Sigmoid colon (tissue), 4 donors: Measurements from ENCODE around the gene GART.
"Not testable (repeated sequence)": the region's sequence is repeated elsewhere in the genome, so short reads cannot be mapped to it uniquely, and the experiment has no call there.

Source experiments
- CTCF ChIP-seq, 4 experiments: fragments of 450-650 bp in 3 of 4; fragments of 200-600 bp in 1 of 4; IDR thresholded peaks; one replicate each; pipeline ENCODE4 v1.5.1; 2016 to 2019; ENCODE audit warnings: antibody characterized with exemption in 4 of 4, mild to moderate bottlenecking in 3 of 4, moderate library complexity in 2 of 4
- EP300 ChIP-seq, 4 donors: sonication (generic); formaldehyde crosslinking; IDR thresholded peaks; one replicate each; pipeline ENCODE4 v1.6.1; 2017; ENCODE audit warnings: antibody characterized with exemption in 4 of 4
- POLR2A ChIP-seq, 2 donors: fragments of 450-650 bp; IDR thresholded peaks; one replicate each; pipeline ENCODE4 v1.6.1; 2016; ENCODE audit warnings: antibody characterized with exemption in 2 of 2, mild to moderate bottlenecking in 2 of 2, moderate library complexity in 2 of 2
- POLR2AphosphoS5 ChIP-seq, 4 donors: sonication (generic); formaldehyde crosslinking; IDR thresholded peaks; one replicate each; pipeline ENCODE4 v1.6.1; 2017; ENCODE audit warnings: antibody characterized with exemption in 4 of 4

- not testable (repeated sequence) for TF ChIP-seq CTCF, POLR2AphosphoS5, EP300, POLR2A (IDR thresholded peaks at IDR 0.05)
Measured at GRCh38 chr21:33507003-33507402, 34.9 kb downstream of the GART start.
